ENCODE data around the gene ABCB6. TPM values are rescaled to one million over a fixed set of nuclear protein-coding genes. Genes with fewer than 3 reads are reported as not detected.
A peak's percentile ranks its signal among the peaks of the same experiment; 100 is the strongest.

Gene ABCB6
- total RNA-seq, 1 donor from 2014 or later, result 27.4 TPM

- DNase-seq (ENCODE audit: low spot score), result no peak
- Mint-ChIP-seq H3K4me3 (ENCODE audit: unreplicated experiment) (peak overlapping the region; percentile 96), H3K27ac (ENCODE audit: unreplicated experiment) (peak overlapping the region; percentile 79), H3K27me3 (ENCODE audit: low read depth) (no peaks in the 10 kb centered on the region), H3K36me3 (ENCODE audit: low read depth) (peaks cover 15% of the 10 kb centered on the region), H3K4me1 (ENCODE audit: low read depth) (peaks cover 41% of the 10 kb centered on the region), H3K9me3 (ENCODE audit: low read depth) (no peaks in the 10 kb centered on the region)
- TF ChIP-seq CTCF (IDR thresholded peaks at IDR 0.05), result peak; percentile 63
Observed at GRCh38 chr2:219175928-219176817, 42.6 kb downstream of the ABCB6 start.

GRCh38 chr2:219175486-219175885 lies 43.3 kb downstream of the ABCB6 start:
- DNase-seq (ENCODE audit: low spot score), result no peak
- Mint-ChIP-seq H3K27ac (ENCODE audit: unreplicated experiment) (peak overlapping the region; percentile 79), H3K4me3 (ENCODE audit: unreplicated experiment) (peak overlapping the region; percentile 96), H3K27me3 (ENCODE audit: low read depth) (no peaks in the 10 kb centered on the region), H3K9me3 (ENCODE audit: low read depth) (no peaks in the 10 kb centered on the region), H3K36me3 (ENCODE audit: low read depth) (peaks cover 8% of the 10 kb centered on the region), H3K4me1 (ENCODE audit: low read depth) (peaks cover 43% of the 10 kb centered on the region)
- no peak for TF ChIP-seq CTCF (IDR thresholded peaks at IDR 0.05)

- TF ChIP-seq CTCF (IDR thresholded peaks at IDR 0.05), result no peak
- Mint-ChIP-seq H3K27ac (ENCODE audit: unreplicated experiment) (no peak overlapping the region), H3K36me3 (ENCODE audit: low read depth) (peaks cover 8% of the 10 kb centered on the region), H3K9me3 (ENCODE audit: low read depth) (no peaks in the 10 kb centered on the region), H3K4me3 (ENCODE audit: unreplicated experiment) (peak overlapping the region; percentile 7), H3K27me3 (ENCODE audit: low read depth) (no peaks in the 10 kb centered on the region), H3K4me1 (ENCODE audit: low read depth) (peaks cover 42% of the 10 kb centered on the region)
- DNase-seq (ENCODE audit: low spot score), result no peak
Observed at GRCh38 chr2:219174801-219175200, 44.0 kb downstream of the ABCB6 start.

- TF ChIP-seq CTCF (IDR thresholded peaks at IDR 0.05), result no peak
- no peak overlapping the region for H3K27ac Mint-ChIP-seq (ENCODE audit: unreplicated experiment)
- peak overlapping the region; percentile 7 for H3K4me3 Mint-ChIP-seq (ENCODE audit: unreplicated experiment)
- DNase-seq (ENCODE audit: low spot score), result no peak
- no peaks in the 10 kb centered on the region for H3K27me3 Mint-ChIP-seq (ENCODE audit: low read depth)
- peaks cover 38% of the 10 kb centered on the region for H3K4me1 Mint-ChIP-seq (ENCODE audit: low read depth)
- no peaks in the 10 kb centered on the region for H3K9me3 Mint-ChIP-seq (ENCODE audit: low read depth)
- peaks cover 8% of the 10 kb centered on the region for H3K36me3 Mint-ChIP-seq (ENCODE audit: low read depth)
Observed at GRCh38 chr2:219174146-219174545, 44.6 kb downstream of the ABCB6 start.

- peaks cover 8% of the 10 kb centered on the region for H3K36me3 Mint-ChIP-seq (ENCODE audit: low read depth)
- H3K27ac Mint-ChIP-seq (ENCODE audit: unreplicated experiment), result no peak overlapping the region
- no peak for TF ChIP-seq CTCF (IDR thresholded peaks at IDR 0.05)
- no peaks in the 10 kb centered on the region for H3K27me3 Mint-ChIP-seq (ENCODE audit: low read depth)
- H3K4me1 Mint-ChIP-seq (ENCODE audit: low read depth), result peaks cover 33% of the 10 kb centered on the region
- DNase-seq (ENCODE audit: low spot score), result no peak
- H3K9me3 Mint-ChIP-seq (ENCODE audit: low read depth), result no peaks in the 10 kb centered on the region
- H3K4me3 Mint-ChIP-seq (ENCODE audit: unreplicated experiment), result no peak overlapping the region
Observed at GRCh38 chr2:219173176-219173575, 45.6 kb downstream of the ABCB6 start.
